Motor neuron (in vitro differentiated cells): ENCODE measurements around the gene EIF1AD. TPM values are rescaled to one million over a fixed set of nuclear protein-coding genes. Genes with fewer than 3 reads are reported as not detected.

Source experiments
- ATAC-seq, 8 experiments: fragments of 200-7000 bp; cut with Tn5 transposase; replicated peaks in 6 of 8; 2 replicates each; pipeline ENCODE4 v1.8.0; 2021; ENCODE audit warnings: mild to moderate bottlenecking in 8 of 8, moderate library complexity in 8 of 8
- H3K27ac ChIP-seq, 2 donors: fragments of 250-450 bp; sonication (Bioruptor Pico); 2 replicates each; pipeline ENCODE4 v1.9.0; 2021; ENCODE audit warnings: antibody characterized with exemption in 2 of 2, mild to moderate bottlenecking in 2 of 2, moderate library complexity in 1 of 2
- H3K4me1 ChIP-seq, 2 donors: fragments of 250-450 bp; sonication (Bioruptor Pico); replicated peaks in 1 of 2; 2 replicates each; pipeline ENCODE4 v1.6.1; 2021; ENCODE audit warnings: antibody characterized with exemption in 2 of 2, mild to moderate bottlenecking in 2 of 2, moderate library complexity in 1 of 2
- H3K4me3 ChIP-seq, 5 donors: fragments of 250-450 bp; sonication (Bioruptor Pico); 2 replicates each; pipeline ENCODE4 v1.9.0; 2021; ENCODE audit warnings: antibody characterized with exemption in 5 of 5, mild to moderate bottlenecking in 5 of 5, moderate library complexity in 4 of 5
- WGBS, 10 experiments: fragments of 450-650 bp; shearing (Covaris generic); methylation state at CpG; one replicate each; pipeline ENCODE4 v1.0.0; 2022; 5-methylcytosine and 5-hydroxymethylcytosine counted together
- in situ Hi-C, 9 experiments: fragments of 400-800 bp; cut with MboI; loops; one replicate each; pipeline ENCODE4 v1.15.0; 2021; ENCODE audit warnings: low sequenced_read_pairs in 9 of 9, low pct_unique_long_range_greater_than_20kb in 2 of 9; ENCODE audit not compliant: unreplicated experiment in 9 of 9
- total RNA-seq, 8 experiments: library from RNA; unstranded; fragments of 300-600 nt; gene quantifications; 2 replicates each; pipeline versions ENCODE4 v1.2.3 to v1.2.4, GENCODE V29; 2022

EIF1AD gene
- total RNA-seq, 8 experiments from 2014 or later = 28.6 to 36.9 (median 32.0) TPM

GRCh38 chr11:65972116-65972515 lies 29.8 kb downstream of the EIF1AD start:
- no peak overlapping the region for H3K27ac ChIP-seq
- ATAC-seq = no peak
- no peaks in the 10 kb centered on the region for H3K4me1 ChIP-seq
- 90 to 100% (median 95%) methylated on average over 1 to 8 of the region's 8 CpGs; no CpG with 5 or more reads in 1 of the 10 experiments for WGBS, 10 experiments
- no peak overlapping the region for H3K4me3 ChIP-seq
- in situ Hi-C loops = no loop called here

GRCh38 chr11:65968600-65969482 lies 33.1 kb downstream of the EIF1AD start:
- WGBS, 10 experiments = 73 to 100% (median 86%) methylated on average over 1 to 6 of the region's 15 CpGs; no CpG with 5 or more reads in 1 of the 10 experiments
- in situ Hi-C loops = no loop called here
- no peak overlapping the region for H3K4me3 ChIP-seq
- H3K4me1 ChIP-seq = no peaks in the 10 kb centered on the region
- no peak for ATAC-seq
- H3K27ac ChIP-seq = no peak overlapping the region

- H3K4me1 ChIP-seq = peaks cover 7 to 12% of the 10 kb centered on the region in 2 donors
- in situ Hi-C loops = no loop called here
- WGBS, 10 experiments = 75 to 100% (median 95%) methylated on average over 2 to 14 of the region's 30 CpGs; no CpG with 5 or more reads in 3 of the 10 experiments
- H3K27ac ChIP-seq = no peak overlapping the region
- peak in 2 of 8 experiments; percentile 8 to 15 for ATAC-seq
- H3K4me3 ChIP-seq = no peak overlapping the region
Observed at GRCh38 chr11:65967329-65967934, 34.5 kb downstream of the EIF1AD start.

- Histone ChIP-seq H3K27ac (no peak overlapping the region), H3K4me1 (peaks cover 8 to 14% of the 10 kb centered on the region in 2 donors), H3K4me3 (no peak overlapping the region)
- ATAC-seq = no peak
- WGBS, 10 experiments = 87 to 100% (median 93%) methylated on average over 1 to 14 of the region's 36 CpGs; no CpG with 5 or more reads in 5 of the 10 experiments
- in situ Hi-C loops = no loop called here
Observed at GRCh38 chr11:65965986-65966762, 35.8 kb downstream of the EIF1AD start.

GRCh38 chr11:65964906-65965305 lies 37.1 kb downstream of the EIF1AD start:
- H3K4me3 ChIP-seq = no peak overlapping the region
- peaks cover 11 to 17% of the 10 kb centered on the region in 2 donors for H3K4me1 ChIP-seq
- ATAC-seq = no peak
- in situ Hi-C loops = no loop called here
- 40 to 100% (median 60%) methylated on average over 1 to 2 of the region's 10 CpGs; no CpG with 5 or more reads in 7 of the 10 experiments for WGBS, 10 experiments
- H3K27ac ChIP-seq = no peak overlapping the region

- H3K4me1 ChIP-seq = peaks cover 11 to 17% of the 10 kb centered on the region in 2 donors
- peak in 3 of 8 experiments; percentile 2 to 11 (median 5) for ATAC-seq
- in situ Hi-C loops = no loop called here
- H3K4me3 ChIP-seq = peak overlapping the region; percentile 85 to 99 (median 93)
- WGBS, 10 experiments = 0 to 100% (median 9%) methylated on average over 1 to 8 of the region's 13 CpGs; no CpG with 5 or more reads in 3 of the 10 experiments
- peak overlapping the region; percentile 94 to 99 for H3K27ac ChIP-seq
Observed at GRCh38 chr11:65962141-65962564, 39.8 kb downstream of the EIF1AD start.

GRCh38 chr11:65961267-65962140 lies 40.5 kb downstream of the EIF1AD start, which contains the start of gene SART1:
TSS of gene SART1 (plus strand) at chr11:65961734. CDS start at chr11:65961781, 47 bp downstream.
- ATAC-seq = peak; percentile 90 to 97 (median 92)
- Histone ChIP-seq H3K27ac (peak within 1 kb of the TSS; percentile 94 to 99), H3K4me1 (peaks cover 11 to 17% of the 10 kb centered on the region in 2 donors), H3K4me3 (peak within 1 kb of the TSS; percentile 85 to 99 (median 93))
- WGBS, 10 experiments = 0 to 60% (median 1%) methylated on average over 1 to 30 of the region's 97 CpGs; no CpG with 5 or more reads in 3 of the 10 experiments
- in situ Hi-C loops = no loop called here

GRCh38 chr11:65960824-65961266 lies 41.1 kb downstream of the EIF1AD start:
- 0 to 90% (median 21%) methylated on average over 1 to 8 of the region's 16 CpGs; no CpG with 5 or more reads in 5 of the 10 experiments for WGBS, 10 experiments
- ATAC-seq = peak in 2 of 8 experiments; percentile 4 to 11
- Histone ChIP-seq H3K27ac (peak overlapping the region; percentile 83 to 99), H3K4me3 (peak overlapping the region; percentile 85 to 99 (median 93)), H3K4me1 (peaks cover 11 to 17% of the 10 kb centered on the region in 2 donors)
- in situ Hi-C loops = no loop called here

- Histone ChIP-seq H3K27ac (no peak overlapping the region), H3K4me1 (peaks cover 11 to 17% of the 10 kb centered on the region in 2 donors), H3K4me3 (no peak overlapping the region)
- in situ Hi-C loops = no loop called here
- ATAC-seq = no peak
- whole genome bisulfite sequencing, 10 experiments = 20 to 81% (median 65%) methylated on average over 1 to 3 of the region's 17 CpGs; no CpG with 5 or more reads in 4 of the 10 experiments
Observed at GRCh38 chr11:65958774-65959420, 43.1 kb downstream of the EIF1AD start.

- Histone ChIP-seq H3K4me3 (no peak overlapping the region), H3K4me1 (peaks cover 11 to 14% of the 10 kb centered on the region in 2 donors), H3K27ac (no peak overlapping the region)
- WGBS, 10 experiments = 0 to 80% (median 50%) methylated on average over 1 to 3 of the region's 4 CpGs; no CpG with 5 or more reads in 4 of the 10 experiments
- no peak for ATAC-seq
- in situ Hi-C loops = no loop called here
Observed at GRCh38 chr11:65958291-65958690, 43.7 kb downstream of the EIF1AD start.

GRCh38 chr11:65954771-65955170 lies 47.2 kb downstream of the EIF1AD start:
- H3K4me3 ChIP-seq = no peak overlapping the region
- in situ Hi-C loops = no loop called here
- WGBS, 10 experiments = 36 to 100% (median 73%) methylated on average over 2 to 7 of the region's 8 CpGs; no CpG with 5 or more reads in 3 of the 10 experiments
- no peak overlapping the region for H3K27ac ChIP-seq
- no peak for ATAC-seq
- no peaks in the 10 kb centered on the region for H3K4me1 ChIP-seq
